ENCODE results near the gene EIPR1. TPM values are rescaled to one million over a fixed set of nuclear protein-coding genes. Genes with fewer than 3 reads are reported as not detected.
A peak's percentile ranks its signal among the peaks of the same experiment; 100 is the strongest.

EIPR1 gene
- total and polyA plus RNA-seq, 2 of the 13 experiments (the other 11 are each of a cell fraction or from before 2014, with no cell fraction given), result 70.0 to 96.3 TPM

DNA sequence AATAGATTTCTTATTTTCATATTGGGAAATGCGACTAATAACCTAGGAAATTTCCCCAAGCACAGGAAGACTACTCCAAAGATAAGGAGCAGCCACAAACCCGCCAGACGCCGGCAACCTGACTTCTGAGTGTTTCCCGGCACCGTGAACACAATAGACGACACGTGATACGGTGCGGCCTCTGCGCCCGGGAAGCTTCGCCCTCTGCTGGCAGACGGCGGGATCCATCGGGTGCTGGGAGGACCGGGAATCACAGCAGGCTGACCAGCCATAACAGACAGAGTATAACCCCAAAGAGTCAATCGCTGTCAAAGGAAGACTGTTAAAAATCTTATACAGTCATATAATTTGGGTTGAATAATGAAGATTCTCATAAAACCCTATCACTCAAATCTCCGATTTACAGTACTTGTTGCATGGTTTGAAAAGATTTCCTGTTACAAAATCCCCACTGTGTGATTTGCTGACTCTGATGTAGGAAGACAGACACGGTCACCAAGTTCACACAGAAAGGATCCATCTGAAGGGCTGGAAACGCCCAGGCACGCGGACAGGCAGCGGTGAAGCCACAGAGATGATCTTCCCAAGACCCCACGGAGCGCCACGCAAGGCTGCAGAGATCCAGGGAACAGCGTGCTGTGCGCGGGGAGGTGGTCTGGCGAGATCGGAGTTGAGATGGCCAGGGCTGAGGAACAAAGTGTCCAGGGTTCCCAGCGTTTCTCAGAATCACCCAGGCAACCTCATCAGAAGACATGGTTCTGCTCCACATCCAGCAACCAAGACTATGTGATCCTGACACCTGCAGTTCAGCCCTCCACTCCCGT is 73.8 kb downstream of the EIPR1 start (continued):
- no peak for TF ChIP-seq TCF12 (IDR thresholded peaks at IDR 0.05)
- no peak for TF ChIP-seq TCF12 (CRISPR knock-in tag; IDR thresholded peaks at IDR 0.05)
- no peak for TF ChIP-seq HOXA5 (CRISPR knock-in tag; IDR thresholded peaks at IDR 0.05)
- TF ChIP-seq NR3C1 (CRISPR knock-in tag; IDR thresholded peaks at IDR 0.05), result no peak
- TF ChIP-seq PAX8 (CRISPR knock-in tag; IDR thresholded peaks at IDR 0.05; ENCODE audit: borderline replicate concordance), result no peak
- TF ChIP-seq MXI1 (IDR thresholded peaks at IDR 0.05; ENCODE audit: borderline replicate concordance, low read depth, low read length), result peak; percentile 69; the same call in 1 of the 3 replicates
- no peak for TF ChIP-seq CHD2 (IDR thresholded peaks at IDR 0.05; ENCODE audit: low read depth, low read length)
- no peak for TF ChIP-seq KDM1A (CRISPR knock-in tag; IDR thresholded peaks at IDR 0.05)
- TF ChIP-seq ZNF605 (CRISPR knock-in tag; IDR thresholded peaks at IDR 0.05), result no peak
- TF ChIP-seq, protein P1, sequence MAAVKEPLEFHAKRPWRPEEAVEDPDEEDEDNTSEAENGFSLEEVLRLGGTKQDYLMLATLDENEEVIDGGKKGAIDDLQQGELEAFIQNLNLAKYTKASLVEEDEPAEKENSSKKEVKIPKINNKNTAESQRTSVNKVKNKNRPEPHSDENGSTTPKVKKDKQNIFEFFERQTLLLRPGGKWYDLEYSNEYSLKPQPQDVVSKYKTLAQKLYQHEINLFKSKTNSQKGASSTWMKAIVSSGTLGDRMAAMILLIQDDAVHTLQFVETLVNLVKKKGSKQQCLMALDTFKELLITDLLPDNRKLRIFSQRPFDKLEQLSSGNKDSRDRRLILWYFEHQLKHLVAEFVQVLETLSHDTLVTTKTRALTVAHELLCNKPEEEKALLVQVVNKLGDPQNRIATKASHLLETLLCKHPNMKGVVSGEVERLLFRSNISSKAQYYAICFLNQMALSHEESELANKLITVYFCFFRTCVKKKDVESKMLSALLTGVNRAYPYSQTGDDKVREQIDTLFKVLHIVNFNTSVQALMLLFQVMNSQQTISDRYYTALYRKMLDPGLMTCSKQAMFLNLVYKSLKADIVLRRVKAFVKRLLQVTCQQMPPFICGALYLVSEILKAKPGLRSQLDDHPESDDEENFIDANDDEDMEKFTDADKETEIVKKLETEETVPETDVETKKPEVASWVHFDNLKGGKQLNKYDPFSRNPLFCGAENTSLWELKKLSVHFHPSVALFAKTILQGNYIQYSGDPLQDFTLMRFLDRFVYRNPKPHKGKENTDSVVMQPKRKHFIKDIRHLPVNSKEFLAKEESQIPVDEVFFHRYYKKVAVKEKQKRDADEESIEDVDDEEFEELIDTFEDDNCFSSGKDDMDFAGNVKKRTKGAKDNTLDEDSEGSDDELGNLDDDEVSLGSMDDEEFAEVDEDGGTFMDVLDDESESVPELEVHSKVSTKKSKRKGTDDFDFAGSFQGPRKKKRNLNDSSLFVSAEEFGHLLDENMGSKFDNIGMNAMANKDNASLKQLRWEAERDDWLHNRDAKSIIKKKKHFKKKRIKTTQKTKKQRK (IDR thresholded peaks at IDR 0.05; ENCODE audit: low read length), result no peak
- TF ChIP-seq, protein P2, sequence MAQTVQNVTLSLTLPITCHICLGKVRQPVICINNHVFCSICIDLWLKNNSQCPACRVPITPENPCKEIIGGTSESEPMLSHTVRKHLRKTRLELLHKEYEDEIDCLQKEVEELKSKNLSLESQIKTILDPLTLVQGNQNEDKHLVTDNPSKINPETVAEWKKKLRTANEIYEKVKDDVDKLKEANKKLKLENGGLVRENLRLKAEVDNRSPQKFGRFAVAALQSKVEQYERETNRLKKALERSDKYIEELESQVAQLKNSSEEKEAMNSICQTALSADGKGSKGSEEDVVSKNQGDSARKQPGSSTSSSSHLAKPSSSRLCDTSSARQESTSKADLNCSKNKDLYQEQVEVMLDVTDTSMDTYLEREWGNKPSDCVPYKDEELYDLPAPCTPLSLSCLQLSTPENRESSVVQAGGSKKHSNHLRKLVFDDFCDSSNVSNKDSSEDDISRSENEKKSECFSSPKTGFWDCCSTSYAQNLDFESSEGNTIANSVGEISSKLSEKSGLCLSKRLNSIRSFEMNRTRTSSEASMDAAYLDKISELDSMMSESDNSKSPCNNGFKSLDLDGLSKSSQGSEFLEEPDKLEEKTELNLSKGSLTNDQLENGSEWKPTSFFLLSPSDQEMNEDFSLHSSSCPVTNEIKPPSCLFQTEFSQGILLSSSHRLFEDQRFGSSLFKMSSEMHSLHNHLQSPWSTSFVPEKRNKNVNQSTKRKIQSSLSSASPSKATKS (CRISPR knock-in tag; IDR thresholded peaks at IDR 0.05), result no peak
- TF ChIP-seq, protein P3, sequence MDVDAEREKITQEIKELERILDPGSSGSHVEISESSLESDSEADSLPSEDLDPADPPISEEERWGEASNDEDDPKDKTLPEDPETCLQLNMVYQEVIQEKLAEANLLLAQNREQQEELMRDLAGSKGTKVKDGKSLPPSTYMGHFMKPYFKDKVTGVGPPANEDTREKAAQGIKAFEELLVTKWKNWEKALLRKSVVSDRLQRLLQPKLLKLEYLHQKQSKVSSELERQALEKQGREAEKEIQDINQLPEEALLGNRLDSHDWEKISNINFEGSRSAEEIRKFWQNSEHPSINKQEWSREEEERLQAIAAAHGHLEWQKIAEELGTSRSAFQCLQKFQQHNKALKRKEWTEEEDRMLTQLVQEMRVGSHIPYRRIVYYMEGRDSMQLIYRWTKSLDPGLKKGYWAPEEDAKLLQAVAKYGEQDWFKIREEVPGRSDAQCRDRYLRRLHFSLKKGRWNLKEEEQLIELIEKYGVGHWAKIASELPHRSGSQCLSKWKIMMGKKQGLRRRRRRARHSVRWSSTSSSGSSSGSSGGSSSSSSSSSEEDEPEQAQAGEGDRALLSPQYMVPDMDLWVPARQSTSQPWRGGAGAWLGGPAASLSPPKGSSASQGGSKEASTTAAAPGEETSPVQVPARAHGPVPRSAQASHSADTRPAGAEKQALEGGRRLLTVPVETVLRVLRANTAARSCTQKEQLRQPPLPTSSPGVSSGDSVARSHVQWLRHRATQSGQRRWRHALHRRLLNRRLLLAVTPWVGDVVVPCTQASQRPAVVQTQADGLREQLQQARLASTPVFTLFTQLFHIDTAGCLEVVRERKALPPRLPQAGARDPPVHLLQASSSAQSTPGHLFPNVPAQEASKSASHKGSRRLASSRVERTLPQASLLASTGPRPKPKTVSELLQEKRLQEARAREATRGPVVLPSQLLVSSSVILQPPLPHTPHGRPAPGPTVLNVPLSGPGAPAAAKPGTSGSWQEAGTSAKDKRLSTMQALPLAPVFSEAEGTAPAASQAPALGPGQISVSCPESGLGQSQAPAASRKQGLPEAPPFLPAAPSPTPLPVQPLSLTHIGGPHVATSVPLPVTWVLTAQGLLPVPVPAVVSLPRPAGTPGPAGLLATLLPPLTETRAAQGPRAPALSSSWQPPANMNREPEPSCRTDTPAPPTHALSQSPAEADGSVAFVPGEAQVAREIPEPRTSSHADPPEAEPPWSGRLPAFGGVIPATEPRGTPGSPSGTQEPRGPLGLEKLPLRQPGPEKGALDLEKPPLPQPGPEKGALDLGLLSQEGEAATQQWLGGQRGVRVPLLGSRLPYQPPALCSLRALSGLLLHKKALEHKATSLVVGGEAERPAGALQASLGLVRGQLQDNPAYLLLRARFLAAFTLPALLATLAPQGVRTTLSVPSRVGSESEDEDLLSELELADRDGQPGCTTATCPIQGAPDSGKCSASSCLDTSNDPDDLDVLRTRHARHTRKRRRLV (CRISPR knock-in tag; IDR thresholded peaks at IDR 0.05), result no peak
- TF ChIP-seq, protein P4, sequence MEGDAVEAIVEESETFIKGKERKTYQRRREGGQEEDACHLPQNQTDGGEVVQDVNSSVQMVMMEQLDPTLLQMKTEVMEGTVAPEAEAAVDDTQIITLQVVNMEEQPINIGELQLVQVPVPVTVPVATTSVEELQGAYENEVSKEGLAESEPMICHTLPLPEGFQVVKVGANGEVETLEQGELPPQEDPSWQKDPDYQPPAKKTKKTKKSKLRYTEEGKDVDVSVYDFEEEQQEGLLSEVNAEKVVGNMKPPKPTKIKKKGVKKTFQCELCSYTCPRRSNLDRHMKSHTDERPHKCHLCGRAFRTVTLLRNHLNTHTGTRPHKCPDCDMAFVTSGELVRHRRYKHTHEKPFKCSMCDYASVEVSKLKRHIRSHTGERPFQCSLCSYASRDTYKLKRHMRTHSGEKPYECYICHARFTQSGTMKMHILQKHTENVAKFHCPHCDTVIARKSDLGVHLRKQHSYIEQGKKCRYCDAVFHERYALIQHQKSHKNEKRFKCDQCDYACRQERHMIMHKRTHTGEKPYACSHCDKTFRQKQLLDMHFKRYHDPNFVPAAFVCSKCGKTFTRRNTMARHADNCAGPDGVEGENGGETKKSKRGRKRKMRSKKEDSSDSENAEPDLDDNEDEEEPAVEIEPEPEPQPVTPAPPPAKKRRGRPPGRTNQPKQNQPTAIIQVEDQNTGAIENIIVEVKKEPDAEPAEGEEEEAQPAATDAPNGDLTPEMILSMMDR (CRISPR knock-in tag; IDR thresholded peaks at IDR 0.05), result peak; percentile 97
- no peak for TF ChIP-seq CBX1 (IDR thresholded peaks at IDR 0.05; ENCODE audit: low read depth)
- TF ChIP-seq ZSCAN25 (CRISPR knock-in tag; IDR thresholded peaks at IDR 0.05), result no peak
- TF ChIP-seq CHD4 (IDR thresholded peaks at IDR 0.05; ENCODE audit: borderline replicate concordance, low read length), result no peak
- TF ChIP-seq ZNF552 (CRISPR knock-in tag; IDR thresholded peaks at IDR 0.05; ENCODE audit: borderline replicate concordance), result no peak
- TF ChIP-seq SOX5 (CRISPR knock-in tag; IDR thresholded peaks at IDR 0.05; ENCODE audit: borderline replicate concordance), result peak; percentile 98

Data from HepG2 (cell line).